ENCODE results near the gene TFDP1. TPM values are rescaled to one million over a fixed set of nuclear protein-coding genes. Genes with fewer than 3 reads are reported as not detected.
A peak's percentile ranks its signal among the peaks of the same experiment; 100 is the strongest.

Gene TFDP1
- total RNA-seq, 5 donors from 2014 or later (not counting 1 experiment from before 2014, with no cell fraction given) = 25.8 to 38.3 (median 34.1) TPM

DNA sequence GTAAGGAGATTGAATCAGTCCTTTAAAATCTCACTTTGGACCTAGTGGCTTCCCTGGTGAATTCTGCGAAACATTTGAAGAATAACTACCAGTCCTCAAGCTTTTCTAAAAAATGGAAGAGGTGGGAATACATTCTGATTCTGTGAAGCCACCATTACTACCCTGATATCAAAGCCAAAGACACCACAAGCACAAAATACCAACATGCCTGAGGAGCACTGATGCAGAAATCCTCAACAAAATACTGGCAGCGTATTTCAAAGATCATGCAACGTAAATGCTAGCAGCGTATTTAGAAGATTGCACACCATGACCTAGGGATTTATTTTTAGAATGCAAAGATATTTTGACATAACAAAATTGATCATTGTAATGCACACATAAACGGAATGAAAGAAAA, 59.0 kb downstream of the TFDP1 start:
- Histone ChIP-seq H3K9me3 (no peaks in the 10 kb centered on the region), H3K27me3 (replicated peaks in 1 of 2; ENCODE audit: control insufficient read depth in 2 of 2, extremely low read depth in 1 of 2, insufficient read depth in 2 of 2, low read length in 1 of 2) (no peaks in the 10 kb centered on the region), H3K4me1 (ENCODE audit: control insufficient read depth in 1 of 2, extremely low read depth in 1 of 2, insufficient read depth in 2 of 2, low read length in 2 of 2) (peaks cover 0 to 14% of the 10 kb centered on the region in 2 experiments), H3K4me3 (ENCODE audit: control insufficient read depth in 1 of 2, extremely low read depth in 1 of 2, low read length in 1 of 2) (no peak overlapping the region), H3K36me3 (ENCODE audit: control insufficient read depth in 2 of 2, extremely low read depth in 1 of 2, insufficient read depth in 1 of 2, low read length in 1 of 2) (peaks cover 5 to 15% of the 10 kb centered on the region in 2 donors), H3K27ac (ENCODE audit: low read length) (no peak overlapping the region)
- no CpG with 5 or more reads among the region's 5 CpGs for WGBS (ENCODE audit: insufficient coverage)
- H3K4me1 Mint-ChIP-seq = peaks cover 18 to 23% (median 21%) of the 10 kb centered on the region in 3 donors
- DNase-seq (no peak), ATAC-seq (replicated peaks in 1 of 4) (no peak)
- ChIA-PET CTCF (no interaction called here), POLR2A (no interaction called here)
- peaks cover 0 to 5% (median 0%) of the 10 kb centered on the region in 3 donors for H3K9me3 Mint-ChIP-seq
- peaks cover 33% of the 10 kb centered on the region for H3K36me3 Mint-ChIP-seq
- no peak overlapping the region for H3K27ac Mint-ChIP-seq
- no peak overlapping the region for H3K4me3 Mint-ChIP-seq
- no peaks in the 10 kb centered on the region for H3K27me3 Mint-ChIP-seq

DNA sequence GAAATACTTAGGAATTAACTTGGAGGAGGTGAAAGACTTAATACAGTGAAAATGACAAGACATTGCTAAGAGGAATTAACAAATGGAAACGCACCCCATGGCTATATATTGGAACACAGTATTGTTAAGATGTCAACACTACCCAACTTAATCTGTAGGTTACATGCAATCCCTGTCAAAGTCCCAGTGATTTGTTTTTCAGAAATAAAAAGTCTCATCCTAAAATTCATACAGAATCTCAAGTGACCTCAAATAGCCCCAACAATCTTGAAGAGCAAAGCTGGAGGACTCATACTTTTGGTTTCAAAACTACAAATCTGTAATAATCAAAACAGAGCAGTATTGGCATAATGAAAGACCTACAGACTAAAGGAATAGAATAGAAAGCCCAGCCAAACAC, 60.2 kb downstream of the TFDP1 start:
- no peak for DNase-seq
- ChIA-PET POLR2A (no interaction called here), CTCF (no interaction called here)
- Histone ChIP-seq H3K4me3 (ENCODE audit: control insufficient read depth in 1 of 2, extremely low read depth in 1 of 2, low read length in 1 of 2) (no peak overlapping the region), H3K9me3 (no peaks in the 10 kb centered on the region), H3K4me1 (ENCODE audit: control insufficient read depth in 1 of 2, extremely low read depth in 1 of 2, insufficient read depth in 2 of 2, low read length in 2 of 2) (peaks cover 0 to 14% of the 10 kb centered on the region in 2 experiments), H3K27ac (ENCODE audit: low read length) (no peak overlapping the region), H3K36me3 (ENCODE audit: control insufficient read depth in 2 of 2, extremely low read depth in 1 of 2, insufficient read depth in 1 of 2, low read length in 1 of 2) (peaks cover 5 to 7% of the 10 kb centered on the region in 2 donors), H3K27me3 (replicated peaks in 1 of 2; ENCODE audit: control insufficient read depth in 2 of 2, extremely low read depth in 1 of 2, insufficient read depth in 2 of 2, low read length in 1 of 2) (no peaks in the 10 kb centered on the region)
- H3K9me3 Mint-ChIP-seq = peaks cover 0 to 5% (median 0%) of the 10 kb centered on the region in 3 donors
- no peak for ATAC-seq (replicated peaks in 1 of 4)
- H3K27ac Mint-ChIP-seq = no peak overlapping the region
- H3K4me3 Mint-ChIP-seq = no peak overlapping the region
- H3K27me3 Mint-ChIP-seq = no peaks in the 10 kb centered on the region
- H3K36me3 Mint-ChIP-seq = peaks cover 24% of the 10 kb centered on the region
- WGBS (ENCODE audit: insufficient coverage) = no CpG with 5 or more reads among the region's 1 CpG
- H3K4me1 Mint-ChIP-seq = peaks cover 18 to 23% (median 21%) of the 10 kb centered on the region in 3 donors

DNA sequence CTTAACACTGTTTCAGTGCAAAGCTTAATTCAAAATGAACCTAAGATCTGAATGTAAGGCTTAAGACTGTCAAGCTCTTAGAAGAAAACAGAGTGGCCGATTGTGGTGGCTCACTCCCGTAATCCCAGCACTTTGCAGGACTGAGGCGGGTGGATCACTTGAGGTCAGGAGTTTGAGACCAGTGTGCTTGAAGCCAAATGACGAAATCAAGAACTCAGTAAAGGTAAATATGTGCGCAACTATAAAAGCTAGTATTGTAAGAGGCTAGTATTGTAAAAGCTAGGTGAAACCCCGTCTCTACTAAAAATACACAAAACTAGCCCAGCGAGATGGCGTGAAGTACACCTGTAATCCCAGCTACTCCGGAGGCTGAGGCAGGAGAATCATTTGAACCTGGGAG, 60.8 kb downstream of the TFDP1 start:
- Histone ChIP-seq H3K36me3 (ENCODE audit: control insufficient read depth in 2 of 2, extremely low read depth in 1 of 2, insufficient read depth in 1 of 2, low read length in 1 of 2) (peaks cover 3 to 5% of the 10 kb centered on the region in 2 donors), H3K27ac (ENCODE audit: low read length) (no peak overlapping the region), H3K4me1 (ENCODE audit: control insufficient read depth in 1 of 2, extremely low read depth in 1 of 2, insufficient read depth in 2 of 2, low read length in 2 of 2) (peaks cover 0 to 14% of the 10 kb centered on the region in 2 experiments), H3K4me3 (ENCODE audit: control insufficient read depth in 1 of 2, extremely low read depth in 1 of 2, low read length in 1 of 2) (no peak overlapping the region), H3K27me3 (replicated peaks in 1 of 2; ENCODE audit: control insufficient read depth in 2 of 2, extremely low read depth in 1 of 2, insufficient read depth in 2 of 2, low read length in 1 of 2) (no peaks in the 10 kb centered on the region), H3K9me3 (no peaks in the 10 kb centered on the region)
- DNase-seq (no peak), ATAC-seq (replicated peaks in 1 of 4) (no peak)
- WGBS (ENCODE audit: insufficient coverage) = 100% methylated on average over 3 of the region's 9 CpGs
- Mint-ChIP-seq H3K27me3 (no peaks in the 10 kb centered on the region), H3K4me1 (peaks cover 18 to 23% (median 21%) of the 10 kb centered on the region in 3 donors), H3K9me3 (peaks cover 0 to 5% (median 0%) of the 10 kb centered on the region in 3 donors), H3K36me3 (peaks cover 19% of the 10 kb centered on the region), H3K4me3 (peak overlapping the region in 1 of 3 donors; percentile 69), H3K27ac (no peak overlapping the region)
- POLR2A ChIA-PET = no interaction called here
- CTCF ChIA-PET = no interaction called here

DNA sequence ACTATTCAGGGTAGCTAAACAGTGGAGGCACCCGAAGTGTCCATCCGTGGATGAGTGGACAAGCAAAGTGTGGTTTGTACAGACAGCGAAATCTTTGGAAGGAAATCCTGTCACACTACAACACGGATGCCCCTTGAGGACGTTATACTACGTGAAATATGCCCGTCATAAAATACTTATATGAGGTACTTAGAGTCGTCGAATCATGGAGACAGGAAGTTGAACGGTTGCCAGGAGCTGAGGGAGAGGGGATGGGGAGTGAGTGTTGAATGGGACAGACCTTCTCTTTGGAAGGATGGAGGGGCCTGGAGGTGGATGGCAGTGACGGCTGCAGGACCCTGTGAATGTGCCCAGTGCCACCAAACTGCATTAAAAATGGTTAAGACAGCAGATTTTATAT, 61.8 kb downstream of the TFDP1 start:
- Histone ChIP-seq H3K4me3 (ENCODE audit: control insufficient read depth in 1 of 2, extremely low read depth in 1 of 2, low read length in 1 of 2) (no peak overlapping the region), H3K36me3 (ENCODE audit: control insufficient read depth in 2 of 2, extremely low read depth in 1 of 2, insufficient read depth in 1 of 2, low read length in 1 of 2) (no peaks in the 10 kb centered on the region), H3K27me3 (replicated peaks in 1 of 2; ENCODE audit: control insufficient read depth in 2 of 2, extremely low read depth in 1 of 2, insufficient read depth in 2 of 2, low read length in 1 of 2) (no peaks in the 10 kb centered on the region), H3K9me3 (no peaks in the 10 kb centered on the region), H3K27ac (ENCODE audit: low read length) (no peak overlapping the region), H3K4me1 (ENCODE audit: control insufficient read depth in 1 of 2, extremely low read depth in 1 of 2, insufficient read depth in 2 of 2, low read length in 2 of 2) (peaks cover 0 to 14% of the 10 kb centered on the region in 2 experiments)
- POLR2A ChIA-PET = no interaction called here
- Mint-ChIP-seq H3K36me3 (peaks cover 12% of the 10 kb centered on the region), H3K27me3 (no peaks in the 10 kb centered on the region), H3K27ac (peak overlapping the region; percentile 0 to 39), H3K4me1 (peaks cover 18 to 23% (median 21%) of the 10 kb centered on the region in 3 donors), H3K9me3 (peaks cover 0 to 5% (median 0%) of the 10 kb centered on the region in 3 donors), H3K4me3 (peak overlapping the region in 1 of 3 donors; percentile 69)
- ATAC-seq (replicated peaks in 1 of 4) (peak in 3 of 4 experiments; percentile 9 to 66 (median 16)), DNase-seq (peak in 3 of 35 experiments; percentile 2 to 26 (median 24))
- CTCF ChIA-PET = interaction anchor here in 1 of 2 donors (0.6 kb wide), 1 partner anchor 136 kb away, joined by 3 read pairs; no protein-coding TSS in a partner anchor
- 19% methylated on average over 4 of the region's 11 CpGs for WGBS (ENCODE audit: insufficient coverage)

DNA sequence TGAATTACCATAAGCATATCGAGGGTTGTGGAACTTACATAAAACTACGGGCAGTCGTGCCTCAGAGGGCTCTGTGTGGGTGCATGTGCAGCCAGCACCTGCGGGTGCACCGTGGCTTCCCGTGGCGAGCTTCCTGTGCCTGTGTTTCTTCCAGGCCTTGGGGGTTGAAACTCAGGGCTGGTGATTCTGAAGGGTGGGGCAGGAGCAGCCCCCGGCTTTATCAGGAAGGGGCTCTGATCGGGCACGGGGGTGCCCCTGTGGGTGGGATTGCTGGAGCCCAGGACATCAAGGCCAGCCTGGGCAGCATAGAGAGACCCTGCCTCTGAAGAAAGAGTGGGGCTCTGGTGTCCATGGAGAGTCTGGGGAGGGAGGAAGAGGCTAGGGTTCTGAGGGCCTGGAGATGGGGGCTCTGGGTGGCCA, 62.4 kb downstream of the TFDP1 start:
- ChIA-PET POLR2A (no interaction called here), CTCF (no interaction called here)
- ATAC-seq (replicated peaks in 1 of 4) (peak; percentile 65 to 80 (median 67)), DNase-seq (peak in 11 of 35 experiments; percentile 12 to 35 (median 22))
- H3K36me3 ChIP-seq (ENCODE audit: control insufficient read depth in 2 of 2, extremely low read depth in 1 of 2, insufficient read depth in 1 of 2, low read length in 1 of 2) = no peaks in the 10 kb centered on the region
- no peak overlapping the region for H3K27ac ChIP-seq (ENCODE audit: low read length)
- Mint-ChIP-seq H3K4me3 (peak overlapping the region in 1 of 3 donors; percentile 69), H3K27ac (peak overlapping the region in 1 of 2 donors; percentile 48), H3K27me3 (no peaks in the 10 kb centered on the region), H3K36me3 (peaks cover 8% of the 10 kb centered on the region), H3K4me1 (peaks cover 18 to 23% (median 21%) of the 10 kb centered on the region in 3 donors), H3K9me3 (peaks cover 0 to 5% (median 0%) of the 10 kb centered on the region in 3 donors)
- peaks cover 0 to 15% of the 10 kb centered on the region in 2 experiments for H3K4me1 ChIP-seq (ENCODE audit: control insufficient read depth in 1 of 2, extremely low read depth in 1 of 2, insufficient read depth in 2 of 2, low read length in 2 of 2)
- 7% methylated on average over 10 of the region's 10 CpGs for WGBS (ENCODE audit: insufficient coverage)
- H3K27me3 ChIP-seq (replicated peaks in 1 of 2; ENCODE audit: control insufficient read depth in 2 of 2, extremely low read depth in 1 of 2, insufficient read depth in 2 of 2, low read length in 1 of 2) = no peaks in the 10 kb centered on the region
- no peaks in the 10 kb centered on the region for H3K9me3 ChIP-seq
- no peak overlapping the region for H3K4me3 ChIP-seq (ENCODE audit: control insufficient read depth in 1 of 2, extremely low read depth in 1 of 2, low read length in 1 of 2)

DNA sequence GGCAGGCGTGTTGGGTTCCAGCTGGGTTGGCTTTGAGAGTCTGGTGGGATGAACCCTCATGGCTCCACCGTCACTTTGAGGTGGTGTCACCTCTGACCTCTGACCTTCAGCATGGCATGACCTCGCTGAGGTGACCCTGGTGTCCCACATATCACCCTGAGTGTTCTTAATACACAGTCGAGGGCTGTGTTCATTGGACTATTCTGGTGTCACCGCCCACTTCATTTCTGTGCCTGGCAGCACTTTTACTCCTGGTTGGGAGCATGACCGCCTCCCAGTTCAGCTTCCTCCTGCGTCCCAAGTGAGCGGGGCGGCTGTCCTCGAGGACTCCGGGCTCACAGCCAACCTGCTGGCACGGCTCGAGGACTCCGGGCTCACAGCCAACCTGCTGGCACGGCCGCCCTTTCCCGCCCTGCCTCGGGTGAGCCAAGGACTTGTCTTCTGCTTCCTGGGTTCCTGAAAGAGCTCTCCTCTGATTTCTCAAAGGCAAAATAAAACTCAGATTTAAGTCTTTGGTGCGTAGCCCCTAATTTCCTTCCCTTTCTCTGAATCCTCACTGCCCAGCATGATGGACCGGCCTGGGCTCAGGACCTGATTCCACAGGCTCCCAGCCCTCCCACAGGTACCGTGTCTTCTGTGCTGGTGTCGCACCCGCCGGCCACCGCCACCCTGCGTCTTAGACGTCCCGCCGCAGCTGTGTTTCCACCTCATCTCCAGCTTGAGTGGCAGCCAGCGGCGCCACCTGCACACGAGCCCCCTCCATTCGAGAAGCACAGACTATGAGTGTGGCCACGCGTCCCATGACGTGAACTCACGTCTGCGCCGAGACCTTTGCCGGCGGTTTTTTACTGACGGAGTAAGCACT, 63.0 kb downstream of the TFDP1 start:
- H3K27ac Mint-ChIP-seq = no peak overlapping the region
- H3K9me3 Mint-ChIP-seq = peaks cover 0 to 1% (median 0%) of the 10 kb centered on the region in 3 donors
- Histone ChIP-seq H3K27ac (ENCODE audit: low read length) (no peak overlapping the region), H3K4me3 (ENCODE audit: control insufficient read depth in 1 of 2, extremely low read depth in 1 of 2, low read length in 1 of 2) (no peak overlapping the region), H3K27me3 (replicated peaks in 1 of 2; ENCODE audit: control insufficient read depth in 2 of 2, extremely low read depth in 1 of 2, insufficient read depth in 2 of 2, low read length in 1 of 2) (no peaks in the 10 kb centered on the region), H3K4me1 (ENCODE audit: control insufficient read depth in 1 of 2, extremely low read depth in 1 of 2, insufficient read depth in 2 of 2, low read length in 2 of 2) (peaks cover 0 to 21% of the 10 kb centered on the region in 2 experiments), H3K9me3 (no peaks in the 10 kb centered on the region), H3K36me3 (ENCODE audit: control insufficient read depth in 2 of 2, extremely low read depth in 1 of 2, insufficient read depth in 1 of 2, low read length in 1 of 2) (no peaks in the 10 kb centered on the region)
- ChIA-PET POLR2A (no interaction called here), CTCF (no interaction called here)
- H3K27me3 Mint-ChIP-seq = no peaks in the 10 kb centered on the region
- peaks cover 2% of the 10 kb centered on the region for H3K36me3 Mint-ChIP-seq
- peak overlapping the region in 1 of 3 donors; percentile 69 for H3K4me3 Mint-ChIP-seq
- no peak for ATAC-seq (replicated peaks in 1 of 4)
- peak in 2 of 35 experiments; percentile 5 to 17 for DNase-seq
- H3K4me1 Mint-ChIP-seq = peaks cover 18 to 23% (median 21%) of the 10 kb centered on the region in 3 donors
- 88% methylated on average over 40 of the region's 42 CpGs for WGBS (ENCODE audit: insufficient coverage)
